ENCODE measurements around the gene VSNL1. TPM values are rescaled to one million over a fixed set of nuclear protein-coding genes. Genes with fewer than 3 reads are reported as not detected.

Gene VSNL1
- total and polyA plus RNA-seq, 2 donors: 1.1 to 1.7 TPM

DNA sequence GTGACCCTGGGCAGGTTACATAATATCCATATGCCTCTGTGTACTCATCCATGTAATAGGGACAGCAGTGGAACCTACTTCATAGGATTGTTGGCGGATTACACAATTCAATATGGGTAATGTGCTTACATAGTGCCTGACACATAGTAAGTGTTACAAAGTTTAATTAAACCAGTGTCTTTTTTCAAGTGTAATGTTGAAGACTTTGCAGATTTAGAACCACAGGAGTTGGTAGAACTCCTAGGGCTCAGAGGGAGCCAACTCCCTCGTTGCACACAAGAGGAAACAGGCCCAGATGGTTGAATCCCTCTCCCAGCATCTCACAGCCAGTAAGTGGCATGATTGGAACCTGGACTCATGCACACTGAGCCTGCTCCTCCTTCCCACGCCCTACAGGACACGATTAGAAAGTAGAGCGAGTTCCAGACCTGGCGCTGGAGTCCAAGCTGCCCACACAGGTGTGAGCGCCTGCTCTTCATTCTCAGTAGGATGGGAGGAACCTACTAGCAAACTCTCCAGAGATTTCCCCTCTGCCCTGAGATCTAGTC lies 97.8 kb downstream of the VSNL1 start:
- H3K4me1 ChIP-seq (ENCODE audit: insufficient read depth): peaks cover 2% of the 10 kb centered on the region
- no peak overlapping the region for H3K27ac ChIP-seq (ENCODE audit: low read depth)
- no peaks in the 10 kb centered on the region for H3K36me3 ChIP-seq (ENCODE audit: insufficient read depth)
- 94% methylated on average over 7 of the region's 7 CpGs for WGBS
- DNase-seq (ENCODE audit: extremely low spot score): no peak
- no peak overlapping the region for H3K4me3 ChIP-seq (ENCODE audit: low read depth, low read length)

DNA sequence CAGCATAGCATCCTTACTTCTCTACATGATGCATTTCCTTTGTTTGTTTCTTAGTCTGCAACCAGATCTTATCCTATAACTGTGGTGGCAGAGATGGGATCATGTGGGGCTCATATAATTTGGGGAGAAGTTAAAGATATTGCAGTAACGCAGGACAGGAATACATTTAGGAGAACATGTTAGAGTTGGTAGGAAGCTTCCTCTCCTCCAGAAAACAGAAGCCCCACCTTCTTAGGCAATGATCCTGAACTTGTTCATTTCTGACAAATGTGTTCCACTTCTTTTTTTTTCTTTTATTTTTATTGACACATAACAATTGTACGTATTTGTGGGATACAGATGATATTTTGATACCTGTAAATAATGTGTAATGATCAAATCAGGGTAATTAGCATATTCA lies 99.9 kb downstream of the VSNL1 start:
- no peak for DNase-seq (ENCODE audit: extremely low spot score)
- WGBS: 96% methylated on average over 2 of the region's 2 CpGs
- H3K27ac ChIP-seq (ENCODE audit: low read depth): no peak overlapping the region
- no peak overlapping the region for H3K4me3 ChIP-seq (ENCODE audit: low read depth, low read length)
- H3K4me1 ChIP-seq (ENCODE audit: insufficient read depth): peaks cover 2% of the 10 kb centered on the region
- H3K36me3 ChIP-seq (ENCODE audit: insufficient read depth): no peaks in the 10 kb centered on the region

DNA sequence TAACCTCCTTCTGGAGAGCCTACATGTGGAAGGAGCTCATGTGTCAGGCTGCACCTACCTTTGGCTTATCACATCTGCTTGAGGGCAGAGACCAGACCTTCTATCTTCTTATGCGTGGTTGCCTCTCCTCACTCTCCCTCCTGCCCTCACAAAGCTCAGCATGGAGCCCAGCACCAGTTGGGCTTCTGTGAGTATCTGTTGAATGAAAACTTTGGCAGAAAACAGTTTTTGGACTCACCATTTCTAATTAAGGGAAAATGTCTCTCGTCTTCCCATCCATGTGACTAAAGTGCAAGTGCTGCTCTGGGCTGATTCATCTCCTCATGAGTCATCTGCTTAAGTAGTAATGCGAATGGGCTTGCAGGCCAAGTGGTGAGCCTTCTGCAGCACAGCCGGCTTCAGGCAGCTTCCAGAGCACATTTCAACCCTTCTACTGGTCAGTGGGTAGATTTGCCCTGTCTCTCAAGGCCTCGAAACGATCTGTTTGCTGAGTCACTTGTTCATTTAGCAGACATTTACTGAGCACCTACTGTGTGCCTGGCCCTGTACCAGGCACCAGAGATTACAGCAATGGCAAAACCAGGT lies 102.6 kb downstream of the VSNL1 start:
- no peak overlapping the region for H3K27ac ChIP-seq (ENCODE audit: low read depth)
- WGBS: 40% methylated on average over 6 of the region's 6 CpGs

DNA sequence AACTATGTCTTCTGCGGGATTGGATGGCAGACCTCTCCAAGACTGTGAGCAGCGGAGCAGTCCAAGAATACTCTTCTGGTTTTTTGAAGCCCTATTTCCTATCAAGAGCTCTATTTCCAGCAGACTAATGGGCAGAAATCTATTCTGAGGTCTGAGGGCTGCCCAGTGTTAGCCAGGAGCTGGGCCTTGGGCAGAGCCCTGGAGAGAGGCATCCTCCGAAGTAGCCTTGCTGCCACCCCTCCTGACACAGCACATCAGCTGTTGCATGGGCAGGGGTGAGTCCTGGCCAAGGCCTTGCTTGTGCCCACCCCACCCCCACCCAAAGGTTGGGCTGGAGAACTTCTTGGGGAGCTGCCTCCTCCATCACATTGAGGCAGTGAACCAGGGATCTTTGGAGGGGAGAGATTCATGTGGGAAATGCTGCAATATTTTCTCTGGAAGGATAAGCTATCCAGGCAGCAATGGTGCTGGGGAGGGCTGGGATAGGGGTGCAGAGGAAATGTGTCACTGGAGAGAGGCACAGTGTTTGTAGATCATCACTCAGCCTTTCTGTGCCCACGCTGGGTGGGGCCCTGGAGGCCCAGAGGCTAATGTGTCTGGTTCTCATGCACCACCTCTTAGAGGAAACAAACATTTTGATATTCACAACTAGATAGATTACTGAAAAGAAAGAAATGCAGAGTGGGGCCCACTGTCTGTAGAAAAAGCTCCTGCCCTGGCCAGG lies 104.7 kb downstream of the VSNL1 start:
- Histone ChIP-seq H3K36me3 (ENCODE audit: insufficient read depth) (no peaks in the 10 kb centered on the region), H3K4me3 (ENCODE audit: low read depth, low read length) (no peak overlapping the region), H3K4me1 (ENCODE audit: insufficient read depth) (peaks cover 2% of the 10 kb centered on the region), H3K27ac (ENCODE audit: low read depth) (no peak overlapping the region)
- WGBS: 89% methylated on average over 4 of the region's 4 CpGs
- DNase-seq (ENCODE audit: extremely low spot score): no peak

More for the DNA sequence above, 102.6 kb downstream of the VSNL1 start:
- no peak for DNase-seq (ENCODE audit: extremely low spot score)
- no peak overlapping the region for H3K4me3 ChIP-seq (ENCODE audit: low read depth, low read length)
- no peaks in the 10 kb centered on the region for H3K36me3 ChIP-seq (ENCODE audit: insufficient read depth)
- peaks cover 2% of the 10 kb centered on the region for H3K4me1 ChIP-seq (ENCODE audit: insufficient read depth)

DNA sequence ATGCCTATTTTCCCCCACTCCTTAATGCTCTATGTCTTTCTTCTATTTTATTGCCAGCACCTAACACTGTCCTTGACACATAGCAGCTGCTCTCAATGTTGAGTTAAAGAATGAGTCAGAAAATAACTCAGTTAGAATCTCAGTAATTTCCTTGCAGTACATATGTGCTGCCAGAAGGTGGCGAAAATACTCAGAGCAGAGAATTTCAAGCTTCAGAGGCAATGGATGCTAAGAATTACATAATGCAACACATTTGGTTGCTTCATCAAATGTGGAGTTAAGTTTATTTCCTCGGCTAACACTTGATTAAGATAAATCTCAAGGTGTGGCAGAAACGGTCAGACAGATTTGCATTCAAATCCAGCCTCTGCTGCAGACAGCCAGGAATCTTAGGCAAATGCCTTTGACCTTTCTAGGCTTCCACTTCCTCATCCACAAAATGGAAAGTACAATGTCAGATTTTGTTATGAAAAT lies 105.6 kb downstream of the VSNL1 start:
- peaks cover 2% of the 10 kb centered on the region for H3K4me1 ChIP-seq (ENCODE audit: insufficient read depth)
- DNase-seq (ENCODE audit: extremely low spot score): peak; percentile 67
- 3% methylated on average over 3 of the region's 3 CpGs for WGBS
- H3K36me3 ChIP-seq (ENCODE audit: insufficient read depth): no peaks in the 10 kb centered on the region
- H3K4me3 ChIP-seq (ENCODE audit: low read depth, low read length): no peak overlapping the region
- no peak overlapping the region for H3K27ac ChIP-seq (ENCODE audit: low read depth)

DNA sequence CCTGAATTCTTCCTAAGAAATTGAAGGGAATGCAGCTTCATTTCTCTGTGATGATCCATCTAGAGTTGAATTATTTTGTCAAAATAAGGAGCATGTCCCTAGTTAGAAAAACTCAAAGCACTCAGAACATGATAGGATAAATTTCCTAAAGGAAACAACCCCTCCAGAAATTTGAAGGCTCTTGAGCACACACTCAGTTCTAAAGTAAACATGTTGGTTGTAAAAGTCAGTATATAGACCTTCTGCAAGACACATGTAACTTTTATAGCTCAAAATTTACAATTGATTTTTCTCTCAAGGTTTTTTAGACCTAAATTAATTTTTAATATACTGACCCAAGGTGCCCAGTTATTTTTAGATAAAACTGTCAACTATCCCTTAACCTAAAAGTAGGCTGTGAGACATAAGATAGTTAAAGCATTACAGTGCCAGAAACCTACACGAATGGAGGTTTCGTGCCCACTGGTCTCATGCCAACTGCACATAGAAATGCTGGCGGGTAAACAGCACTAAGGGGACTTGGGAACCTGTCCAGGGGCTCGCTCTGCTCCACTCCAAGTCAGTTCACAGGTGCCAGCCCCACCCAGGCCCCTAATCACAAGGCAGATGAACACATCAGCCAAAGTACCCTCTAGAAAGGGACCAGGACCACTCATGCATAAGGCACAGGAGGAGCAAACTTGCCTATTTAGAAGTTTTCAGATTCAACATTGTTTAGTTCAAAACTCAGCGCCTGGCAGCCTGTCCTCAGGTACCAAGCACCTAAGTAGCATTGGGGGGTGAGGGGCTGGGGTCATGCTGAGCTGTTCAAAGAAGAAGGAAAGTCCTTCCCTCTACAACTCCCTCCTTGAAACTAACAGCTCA lies 106.6 kb downstream of the VSNL1 start:
- Histone ChIP-seq H3K36me3 (ENCODE audit: insufficient read depth) (no peaks in the 10 kb centered on the region), H3K4me1 (ENCODE audit: insufficient read depth) (peaks cover 2% of the 10 kb centered on the region), H3K27ac (ENCODE audit: low read depth) (no peak overlapping the region), H3K4me3 (ENCODE audit: low read depth, low read length) (no peak overlapping the region)
- 49% methylated on average over 5 of the region's 5 CpGs for WGBS
- no peak for DNase-seq (ENCODE audit: extremely low spot score)

DNA sequence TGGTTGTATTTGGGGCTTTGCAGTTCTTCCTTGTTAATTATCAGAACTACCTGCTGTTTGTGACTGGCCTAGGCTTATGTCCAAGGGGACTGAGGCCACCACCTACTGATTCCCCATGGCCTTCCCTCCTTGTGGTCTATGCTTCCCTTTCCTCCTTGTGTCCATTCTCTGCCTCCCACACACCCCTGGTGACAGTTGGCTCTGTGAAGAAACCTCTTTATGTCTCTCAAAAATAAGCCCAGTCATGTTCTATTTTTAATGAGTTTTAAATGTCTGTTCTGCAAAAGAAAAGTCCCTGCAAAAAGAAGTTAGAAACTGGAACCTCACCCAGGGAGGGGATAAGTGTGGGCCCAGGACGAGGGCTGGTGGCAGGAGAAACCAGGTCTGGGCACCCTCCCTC lies 108.1 kb downstream of the VSNL1 start:
- Histone ChIP-seq H3K27ac (ENCODE audit: low read depth) (no peak overlapping the region), H3K4me3 (ENCODE audit: low read depth, low read length) (no peak overlapping the region), H3K4me1 (ENCODE audit: insufficient read depth) (no peaks in the 10 kb centered on the region), H3K36me3 (ENCODE audit: insufficient read depth) (no peaks in the 10 kb centered on the region)
- 86% methylated on average over 1 of the region's 1 CpG for WGBS
- no peak for DNase-seq (ENCODE audit: extremely low spot score)

DNA sequence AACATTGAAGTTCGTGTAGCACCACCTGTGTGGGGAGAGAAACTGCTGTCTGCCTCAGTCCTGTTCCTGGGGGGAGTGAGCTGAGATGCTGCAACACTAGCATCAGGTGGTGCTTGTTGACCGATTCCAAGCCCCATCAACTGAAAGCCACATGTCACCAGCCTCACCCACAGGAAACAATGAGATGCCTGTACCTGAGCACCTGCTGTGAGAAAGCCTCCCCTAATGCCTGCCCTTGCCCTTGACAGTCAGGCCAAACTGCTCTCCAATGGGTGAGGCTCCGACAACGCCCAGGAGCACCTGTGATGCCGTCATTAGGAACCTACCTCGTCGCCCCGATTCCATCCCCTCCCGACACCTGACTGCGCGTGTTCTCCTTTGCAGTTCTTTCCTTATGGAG lies 108.5 kb downstream of the VSNL1 start:
- H3K4me1 ChIP-seq (ENCODE audit: insufficient read depth): no peaks in the 10 kb centered on the region
- H3K27ac ChIP-seq (ENCODE audit: low read depth): no peak overlapping the region
- no peak overlapping the region for H3K4me3 ChIP-seq (ENCODE audit: low read depth, low read length)
- H3K36me3 ChIP-seq (ENCODE audit: insufficient read depth): no peaks in the 10 kb centered on the region
- WGBS: 98% methylated on average over 11 of the region's 11 CpGs
- no peak for DNase-seq (ENCODE audit: extremely low spot score)

DNA sequence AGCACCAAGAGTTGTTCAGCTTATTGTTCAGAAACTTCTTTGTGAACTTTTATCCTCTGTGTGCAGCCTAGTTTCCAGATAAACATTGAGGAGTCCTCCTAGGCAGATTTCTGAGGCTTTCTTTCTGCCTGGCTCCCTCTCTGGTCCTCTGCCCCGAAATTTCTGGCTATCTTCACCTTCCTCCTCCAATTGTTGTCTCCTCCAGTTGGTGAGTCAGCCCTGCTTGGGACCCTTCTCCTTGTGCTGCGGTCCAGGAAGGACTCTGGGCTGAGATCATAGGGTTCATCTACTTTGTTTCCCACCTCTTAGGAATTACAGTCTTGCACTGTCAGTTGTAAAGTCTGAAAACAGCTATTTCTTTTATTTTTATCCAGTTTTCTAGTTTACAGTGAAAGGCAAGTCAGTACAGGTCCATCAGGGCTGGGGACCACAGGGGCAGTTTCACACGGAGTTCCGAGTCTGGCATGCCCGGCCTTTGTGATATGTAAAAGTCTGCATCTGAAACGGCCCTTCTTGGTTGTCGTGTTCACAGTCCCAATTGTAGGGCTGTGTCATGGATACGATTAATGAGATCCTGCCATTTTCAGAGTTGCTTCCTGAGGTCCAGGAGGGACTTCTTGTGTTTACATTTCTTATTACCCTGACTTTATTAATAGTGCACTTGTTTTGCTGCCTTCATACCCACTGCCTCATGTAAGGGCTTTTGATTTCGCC lies 112.3 kb downstream of the VSNL1 start:
- WGBS: 74% methylated on average over 9 of the region's 9 CpGs
- H3K4me1 ChIP-seq (ENCODE audit: insufficient read depth): no peaks in the 10 kb centered on the region
- no peak overlapping the region for H3K4me3 ChIP-seq (ENCODE audit: low read depth, low read length)
- no peaks in the 10 kb centered on the region for H3K36me3 ChIP-seq (ENCODE audit: insufficient read depth)
- no peak overlapping the region for H3K27ac ChIP-seq (ENCODE audit: low read depth)
- no peak for DNase-seq (ENCODE audit: extremely low spot score)

DNA sequence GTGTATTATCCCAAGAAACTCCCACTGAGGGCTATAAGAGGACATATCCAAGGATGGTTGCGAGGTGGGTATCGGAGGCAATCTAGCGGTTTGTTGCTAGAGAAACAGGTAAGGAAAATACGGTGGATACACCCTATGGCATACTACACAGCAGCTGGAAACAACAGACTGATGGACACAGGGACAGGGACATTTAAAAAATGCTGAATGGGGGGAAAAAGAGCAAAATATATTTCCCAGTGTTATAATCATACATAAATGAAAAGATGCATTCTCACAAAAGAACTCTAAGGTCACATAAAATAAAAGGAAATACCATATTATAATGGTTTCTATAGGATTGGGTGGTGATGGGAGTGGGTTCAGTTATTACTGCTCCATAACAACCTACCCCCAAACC lies 117.3 kb downstream of the VSNL1 start:
- DNase-seq (ENCODE audit: extremely low spot score): no peak

DNA sequence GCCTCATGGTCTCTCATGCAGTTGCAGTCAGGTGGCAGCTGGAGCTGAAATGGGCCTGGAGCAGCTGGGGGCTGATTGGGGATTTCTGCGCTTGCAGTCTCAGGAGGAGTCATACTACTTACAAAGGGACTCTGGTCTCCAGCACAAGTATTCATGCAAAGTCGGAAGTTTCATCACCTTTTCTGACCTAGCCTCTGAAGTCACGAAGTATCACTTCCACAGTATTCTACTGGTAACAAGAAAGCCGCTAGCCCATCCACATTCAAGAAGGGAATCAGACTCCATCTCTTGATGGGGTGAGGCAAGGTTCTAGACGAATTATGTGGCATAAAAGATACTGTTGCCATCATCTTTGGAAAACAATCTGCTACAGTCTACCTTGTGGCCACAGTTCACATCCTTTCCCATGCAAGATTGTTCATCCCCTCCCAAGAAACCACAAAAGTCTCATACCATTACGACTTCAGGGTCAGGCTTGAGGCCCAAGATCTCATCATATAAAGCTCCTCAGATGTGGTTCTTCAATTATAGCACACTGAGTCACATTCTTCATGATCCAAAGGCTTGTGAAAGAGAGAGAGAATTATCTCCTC lies 117.9 kb downstream of the VSNL1 start:
- Histone ChIP-seq H3K27ac (ENCODE audit: low read depth) (no peak overlapping the region), H3K4me3 (ENCODE audit: low read depth, low read length) (no peak overlapping the region), H3K4me1 (ENCODE audit: insufficient read depth) (no peaks in the 10 kb centered on the region), H3K36me3 (ENCODE audit: insufficient read depth) (no peaks in the 10 kb centered on the region)
- 84% methylated on average over 6 of the region's 6 CpGs for WGBS
- DNase-seq (ENCODE audit: extremely low spot score): no peak

More for the DNA sequence above, 117.3 kb downstream of the VSNL1 start:
- Histone ChIP-seq H3K27ac (ENCODE audit: low read depth) (no peak overlapping the region), H3K4me3 (ENCODE audit: low read depth, low read length) (no peak overlapping the region), H3K4me1 (ENCODE audit: insufficient read depth) (no peaks in the 10 kb centered on the region), H3K36me3 (ENCODE audit: insufficient read depth) (no peaks in the 10 kb centered on the region)
- 99% methylated on average over 4 of the region's 4 CpGs for WGBS

DNA sequence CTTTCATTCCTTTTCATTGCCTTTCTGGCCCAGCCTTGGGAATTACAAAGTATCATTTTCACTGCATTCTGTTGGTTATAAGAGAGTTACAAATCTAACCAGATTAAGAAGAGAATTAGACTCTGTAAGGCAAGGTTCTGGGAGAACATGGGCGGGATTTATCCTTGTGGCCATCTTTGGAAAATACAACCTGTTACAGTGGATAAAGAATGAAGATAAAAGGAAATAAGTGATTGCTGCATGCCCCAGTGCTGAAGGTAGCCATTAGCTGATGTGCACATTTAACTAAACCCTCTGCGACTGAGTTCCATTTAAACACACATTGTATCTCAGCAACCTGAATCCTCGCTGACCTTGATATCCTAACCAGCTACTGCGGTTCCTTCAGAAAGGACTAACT lies 119.7 kb downstream of the VSNL1 start:
- DNase-seq (ENCODE audit: extremely low spot score): no peak
- Histone ChIP-seq H3K4me1 (ENCODE audit: insufficient read depth) (no peaks in the 10 kb centered on the region), H3K36me3 (ENCODE audit: insufficient read depth) (no peaks in the 10 kb centered on the region), H3K27ac (ENCODE audit: low read depth) (no peak overlapping the region), H3K4me3 (ENCODE audit: low read depth, low read length) (no peak overlapping the region)
- 93% methylated on average over 4 of the region's 4 CpGs for WGBS

DNA sequence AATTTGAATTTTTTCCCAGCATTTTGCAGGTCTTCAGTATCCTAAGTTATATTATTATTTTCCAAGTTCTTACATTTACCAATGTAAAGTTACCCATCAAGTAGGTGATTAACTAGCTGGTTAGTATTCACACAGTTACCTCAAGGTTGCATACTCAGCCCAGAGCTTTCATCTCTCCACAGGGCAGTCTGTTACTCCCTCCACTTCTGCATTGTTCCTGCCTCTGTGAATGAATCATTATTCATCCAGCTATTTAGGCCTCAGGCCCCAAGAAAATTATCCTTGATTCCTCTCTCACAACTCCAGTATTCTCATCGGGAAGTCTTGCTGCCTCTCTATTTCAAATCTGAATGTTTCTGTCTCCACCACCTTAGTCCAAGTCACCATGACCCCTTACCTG lies 121.0 kb downstream of the VSNL1 start:
- Histone ChIP-seq H3K27ac (ENCODE audit: low read depth) (no peak overlapping the region), H3K4me3 (ENCODE audit: low read depth, low read length) (no peak overlapping the region), H3K4me1 (ENCODE audit: insufficient read depth) (no peaks in the 10 kb centered on the region), H3K36me3 (ENCODE audit: insufficient read depth) (no peaks in the 10 kb centered on the region)
- WGBS: 92% methylated on average over 1 of the region's 1 CpG
- DNase-seq (ENCODE audit: extremely low spot score): no peak

Data from urinary bladder (tissue), 4 donors.